ENCODE data around the gene CDK10.

The CDK10 gene

GRCh38 chr16:89653656-89654295, 32.7 kb upstream of the CDK10 start:
- Mint-ChIP-seq H3K4me3 (peak overlapping the region; percentile 58), H3K4me1 (peaks cover 18% of the 10 kb centered on the region), H3K9me3 (peaks cover 6% of the 10 kb centered on the region), H3K27me3 (ENCODE audit: low read depth, poor library complexity) (no peaks in the 10 kb centered on the region), H3K27ac (no peak overlapping the region), H3K36me3 (ENCODE audit: low read depth) (peaks cover 32% of the 10 kb centered on the region)
- TF ChIP-seq, protein P1, sequence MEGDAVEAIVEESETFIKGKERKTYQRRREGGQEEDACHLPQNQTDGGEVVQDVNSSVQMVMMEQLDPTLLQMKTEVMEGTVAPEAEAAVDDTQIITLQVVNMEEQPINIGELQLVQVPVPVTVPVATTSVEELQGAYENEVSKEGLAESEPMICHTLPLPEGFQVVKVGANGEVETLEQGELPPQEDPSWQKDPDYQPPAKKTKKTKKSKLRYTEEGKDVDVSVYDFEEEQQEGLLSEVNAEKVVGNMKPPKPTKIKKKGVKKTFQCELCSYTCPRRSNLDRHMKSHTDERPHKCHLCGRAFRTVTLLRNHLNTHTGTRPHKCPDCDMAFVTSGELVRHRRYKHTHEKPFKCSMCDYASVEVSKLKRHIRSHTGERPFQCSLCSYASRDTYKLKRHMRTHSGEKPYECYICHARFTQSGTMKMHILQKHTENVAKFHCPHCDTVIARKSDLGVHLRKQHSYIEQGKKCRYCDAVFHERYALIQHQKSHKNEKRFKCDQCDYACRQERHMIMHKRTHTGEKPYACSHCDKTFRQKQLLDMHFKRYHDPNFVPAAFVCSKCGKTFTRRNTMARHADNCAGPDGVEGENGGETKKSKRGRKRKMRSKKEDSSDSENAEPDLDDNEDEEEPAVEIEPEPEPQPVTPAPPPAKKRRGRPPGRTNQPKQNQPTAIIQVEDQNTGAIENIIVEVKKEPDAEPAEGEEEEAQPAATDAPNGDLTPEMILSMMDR (IDR thresholded peaks at IDR 0.05): no peak
- DNase-seq: no peak

- peak overlapping the region; percentile 91 for H3K27ac Mint-ChIP-seq
- DNase-seq: no peak
- peaks cover 11% of the 10 kb centered on the region for H3K9me3 Mint-ChIP-seq
- TF ChIP-seq, protein P1 (IDR thresholded peaks at IDR 0.05): no peak
- peak overlapping the region; percentile 93 for H3K4me3 Mint-ChIP-seq
- H3K4me1 Mint-ChIP-seq: peaks cover 20% of the 10 kb centered on the region
- H3K36me3 Mint-ChIP-seq (ENCODE audit: low read depth): peaks cover 44% of the 10 kb centered on the region
- no peaks in the 10 kb centered on the region for H3K27me3 Mint-ChIP-seq (ENCODE audit: low read depth, poor library complexity)
Measured at GRCh38 chr16:89655062-89655643, 31.3 kb upstream of the CDK10 start.

- Mint-ChIP-seq H3K27me3 (ENCODE audit: low read depth, poor library complexity) (no peaks in the 10 kb centered on the region), H3K9me3 (peaks cover 25% of the 10 kb centered on the region), H3K36me3 (ENCODE audit: low read depth) (peaks cover 51% of the 10 kb centered on the region), H3K4me1 (peaks cover 20% of the 10 kb centered on the region), H3K4me3 (peak overlapping the region; percentile 93), H3K27ac (no peak overlapping the region)
- DNase-seq: peak; percentile 16
- TF ChIP-seq, protein P1 (IDR thresholded peaks at IDR 0.05): no peak
Measured at GRCh38 chr16:89656435-89657121, 29.9 kb upstream of the CDK10 start.

- Mint-ChIP-seq H3K9me3 (peaks cover 36% of the 10 kb centered on the region), H3K27ac (no peak within 1 kb of the TSS), H3K36me3 (ENCODE audit: low read depth) (peaks cover 61% of the 10 kb centered on the region), H3K4me3 (peak within 1 kb of the TSS; percentile 93), H3K4me1 (peaks cover 20% of the 10 kb centered on the region), H3K27me3 (ENCODE audit: low read depth, poor library complexity) (no peaks in the 10 kb centered on the region)
- TF ChIP-seq, protein P1 (IDR thresholded peaks at IDR 0.05): no peak
- peak; percentile 94 for DNase-seq
Measured at GRCh38 chr16:89657442-89658220, 28.9 kb upstream of the CDK10 start, which contains the start of the genes CHMP1A and SPATA33. CHMP1A (minus strand) TSS chr16:89657708; CDS start chr16:89657588, 120 bp downstream. SPATA33 (plus strand) TSS chr16:89657836; CDS start chr16:89657912, 76 bp downstream.

- no peak overlapping the region for H3K27ac Mint-ChIP-seq
Measured at GRCh38 chr16:89658221-89658879, 28.1 kb upstream of the CDK10 start.

More at GRCh38 chr16:89658221-89658879, 28.1 kb upstream of the CDK10 start:
- peaks cover 20% of the 10 kb centered on the region for H3K4me1 Mint-ChIP-seq
- no peaks in the 10 kb centered on the region for H3K27me3 Mint-ChIP-seq (ENCODE audit: low read depth, poor library complexity)
- TF ChIP-seq, protein P1 (IDR thresholded peaks at IDR 0.05): no peak
- peaks cover 68% of the 10 kb centered on the region for H3K36me3 Mint-ChIP-seq (ENCODE audit: low read depth)
- H3K4me3 Mint-ChIP-seq: peak overlapping the region; percentile 93
- DNase-seq: peak; percentile 36
- H3K9me3 Mint-ChIP-seq: peaks cover 43% of the 10 kb centered on the region
